GM11168 (cell line): ENCODE measurements around the gene MBTPS1.

Experiments used
- in situ Hi-C: fragments of 300-500 bp; cut with MboI; formaldehyde crosslinking; loops from one replicate; pipeline ENCODE4 v1.12.0; 2022; ENCODE audit warnings: low sequenced_read_pairs; ENCODE audit not compliant: unreplicated experiment

The MBTPS1 gene

GRCh38 chr16:84021488-84021887, 95.3 kb downstream of the MBTPS1 start:
- in situ Hi-C loops: no loop called here

- in situ Hi-C loops: no loop called here
Observed at GRCh38 chr16:84020353-84020752, 96.4 kb downstream of the MBTPS1 start.

- in situ Hi-C loops: no loop called here
Observed at GRCh38 chr16:84018710-84019109, 98.0 kb downstream of the MBTPS1 start.

GRCh38 chr16:84016477-84016876, 100.3 kb downstream of the MBTPS1 start:
- in situ Hi-C loops: no loop called here

GRCh38 chr16:84015399-84015798, 101.3 kb downstream of the MBTPS1 start:
- in situ Hi-C loops: no loop called here

- in situ Hi-C loops: no loop called here
Observed at GRCh38 chr16:84014570-84015327, 102.0 kb downstream of the MBTPS1 start.

- in situ Hi-C loops: no loop called here
Observed at GRCh38 chr16:84013787-84014569, 102.8 kb downstream of the MBTPS1 start.

- in situ Hi-C loops: no loop called here
Observed at GRCh38 chr16:84009282-84009681, 107.5 kb downstream of the MBTPS1 start.

GRCh38 chr16:84007965-84008364, 108.8 kb downstream of the MBTPS1 start:
- in situ Hi-C loops: no loop called here

GRCh38 chr16:84007520-84007919, 109.2 kb downstream of the MBTPS1 start:
- in situ Hi-C loops: no loop called here

- in situ Hi-C loops: no loop called here
Observed at GRCh38 chr16:84005391-84005790, 111.4 kb downstream of the MBTPS1 start.

- in situ Hi-C loops: no loop called here
Observed at GRCh38 chr16:84004442-84004841, 112.3 kb downstream of the MBTPS1 start.
